Fibroblast of the conjunctiva (primary cell): ENCODE results near the gene AGPAT3.
A peak's percentile ranks its signal among the peaks of the same experiment; 100 is the strongest.

Source experiments
- DNase-seq: peaks from one replicate; pipeline ENCODE4 v3.0.0-alpha.2; 2010; ENCODE audit warnings: low read depth

Gene AGPAT3

GRCh38 chr21:43938751-43939442 lies 73.9 kb downstream of the AGPAT3 start:
- peak; percentile 26 for DNase-seq

GRCh38 chr21:43939443-43940328 lies 74.7 kb downstream of the AGPAT3 start:
- DNase-seq: no peak

- DNase-seq: no peak
These were observed 75.5 kb downstream of the AGPAT3 start for GRCh38 chr21:43940329-43941050.

GRCh38 chr21:43942201-43942600 lies 77.2 kb downstream of the AGPAT3 start:
- no peak for DNase-seq

- no peak for DNase-seq
These were observed 77.6 kb downstream of the AGPAT3 start for GRCh38 chr21:43942621-43943020.

GRCh38 chr21:43943512-43944077 lies 78.6 kb downstream of the AGPAT3 start:
- DNase-seq: no peak

GRCh38 chr21:43944078-43944633 lies 79.1 kb downstream of the AGPAT3 start:
- DNase-seq: no peak

- no peak for DNase-seq
These were observed 79.7 kb downstream of the AGPAT3 start for GRCh38 chr21:43944757-43945156.

- DNase-seq: no peak
These were observed 83.9 kb downstream of the AGPAT3 start for GRCh38 chr21:43948740-43949498.

GRCh38 chr21:43949499-43950208 lies 84.6 kb downstream of the AGPAT3 start:
- DNase-seq: no peak

- no peak for DNase-seq
These were observed 85.5 kb downstream of the AGPAT3 start for GRCh38 chr21:43950481-43950880.

- DNase-seq: no peak
These were observed 85.9 kb downstream of the AGPAT3 start for GRCh38 chr21:43950936-43951335.

GRCh38 chr21:43951911-43952703 lies 87.1 kb downstream of the AGPAT3 start:
- no peak for DNase-seq

GRCh38 chr21:43953021-43953420 lies 88.0 kb downstream of the AGPAT3 start:
- no peak for DNase-seq

GRCh38 chr21:43954042-43954441 lies 89.0 kb downstream of the AGPAT3 start:
- no peak for DNase-seq

- DNase-seq: no peak
These were observed 89.9 kb downstream of the AGPAT3 start for GRCh38 chr21:43954896-43955295.

GRCh38 chr21:43956019-43956669 lies 91.1 kb downstream of the AGPAT3 start:
- DNase-seq: no peak

- DNase-seq: no peak
These were observed 91.6 kb downstream of the AGPAT3 start for GRCh38 chr21:43956670-43957035.

GRCh38 chr21:43957128-43957571 lies 92.1 kb downstream of the AGPAT3 start:
- no peak for DNase-seq
